ENCODE results near the gene ARL6IP1. TPM values are rescaled to one million over a fixed set of nuclear protein-coding genes. Genes with fewer than 3 reads are reported as not detected.
A peak's percentile ranks its signal among the peaks of the same experiment; 100 is the strongest.

The ARL6IP1 gene
- total and polyA plus RNA-seq, 2 of the 4 experiments (the other 2 are of a cell fraction): 78.1 to 190 TPM

GRCh38 chr16:18797746-18798145 is 3.6 kb downstream of the ARL6IP1 start:
- H3K4me1 ChIP-seq (ENCODE audit: control insufficient read depth, insufficient read depth, low read length): peaks cover 2% of the 10 kb centered on the region

More at GRCh38 chr16:18797746-18798145, 3.6 kb downstream of the ARL6IP1 start:
- no peak overlapping the region for H3K14ac ChIP-seq (replicated peaks; ENCODE audit: low read depth, low read length)
- intact Hi-C loops (cut with micrococcal nuclease) (no loop called here), dilution Hi-C loops (cut with HindIII; ENCODE audit: low sequenced_read_pairs, unreplicated experiment) (no loop called here), in situ Hi-C loops (cut with MboI; ENCODE audit: low sequenced_read_pairs) (no loop called here)
- H4K20me1 ChIP-seq (ENCODE audit: insufficient read depth, low read length): peaks cover 18% of the 10 kb centered on the region; the same call in 1 of the 2 replicates
- H3K9me1 ChIP-seq (ENCODE audit: insufficient read depth, low read length): no peaks in the 10 kb centered on the region
- ChIA-PET CTCF (interaction anchor here (0.6 kb wide), 1 partner anchor 1587 kb away, joined by 3 read pairs; no protein-coding TSS in a partner anchor), POLR2A (ENCODE audit: unreplicated experiment) (no interaction called here)
- H2BK120ac ChIP-seq (ENCODE audit: low read depth, low read length): no peak overlapping the region
- H2BK20ac ChIP-seq (ENCODE audit: low read depth, low read length): no peak overlapping the region
- no peak overlapping the region for H4K8ac ChIP-seq (ENCODE audit: low read depth in 2 of 2, low read length in 2 of 2)
- H2BK15ac ChIP-seq (ENCODE audit: low read depth, low read length): no peak overlapping the region
- no peaks in the 10 kb centered on the region for H3K9me3 ChIP-seq (ENCODE audit: control insufficient read depth, insufficient read depth, low read length)
- H4K5ac ChIP-seq (ENCODE audit: low read depth, low read length): no peak overlapping the region
- ATAC-seq (ENCODE audit: low read depth): no peak
- H3K36me3 ChIP-seq (ENCODE audit: control insufficient read depth, insufficient read depth, low read length): peaks cover 14% of the 10 kb centered on the region
- no peak overlapping the region for H3K18ac ChIP-seq (ENCODE audit: low read depth, low read length)
- H3K4me3 ChIP-seq (ENCODE audit: insufficient read depth, low read depth, low read length): no peak overlapping the region
- no peak overlapping the region for H2AK9ac ChIP-seq (replicated peaks; ENCODE audit: low read depth, low read length, poor library complexity)
- no peak overlapping the region for H3K56ac ChIP-seq (ENCODE audit: extremely low read depth, insufficient read depth, low read length)
- BruUV-seq (replicated peaks): no TSS peak
- DNase-seq: no peak
- no peak overlapping the region for H2BK5ac ChIP-seq (ENCODE audit: low read depth, low read length, poor library complexity, severe bottlenecking)
- no peak overlapping the region for H2AK5ac ChIP-seq (ENCODE audit: low read depth, low read length)
- no peak overlapping the region for H3K27ac ChIP-seq (ENCODE audit: insufficient read depth, low read length)
- H3K4ac ChIP-seq (ENCODE audit: low read depth, low read length): no peak overlapping the region
- H3K9ac ChIP-seq (ENCODE audit: low read depth, low read length): no peak overlapping the region
- no CpG with 5 or more reads among the region's 4 CpGs for WGBS, 2 experiments (ENCODE audit: extremely low coverage in 2 of 2, insufficient read length in 1 of 2)
- H2AFZ ChIP-seq (replicated peaks; ENCODE audit: low read length, poor library complexity): no peak overlapping the region
- TF ChIP-seq NFE2L2 (IDR thresholded peaks at IDR 0.05; ENCODE audit: low read depth, low read length) (no peak), BHLHE40 (IDR thresholded peaks at IDR 0.05; ENCODE audit: low read depth, low read length) (no peak), CTCF (conservative IDR thresholded peaks at IDR 0.05; ENCODE audit: low read depth, low read length) (no peak), RCOR1 (IDR thresholded peaks at IDR 0.05; ENCODE audit: insufficient replicate concordance, low read length) (no peak), MAZ (IDR thresholded peaks at IDR 0.05; ENCODE audit: borderline replicate concordance, low read depth, low read length) (no peak), CHD1 (IDR thresholded peaks at IDR 0.05; ENCODE audit: low read depth, low read length) (no peak), RAD21 (IDR thresholded peaks at IDR 0.05; ENCODE audit: low read length) (no peak), RFX5 (IDR thresholded peaks at IDR 0.05; ENCODE audit: low read depth, low read length) (no peak)
- peaks cover 14 to 22% of the 10 kb centered on the region in 2 experiments; a peak in 3 of 4 replicates for H3K79me1 ChIP-seq (ENCODE audit: low read depth in 1 of 2, low read length in 2 of 2)
- H3K23ac ChIP-seq (ENCODE audit: low read depth, low read length): 0 out of 2 replicates have a peak overlapping the region, but pooled peaks have one; percentile 16
- no peak overlapping the region for H3K4me2 ChIP-seq (ENCODE audit: low read depth, low read length)
- no peak overlapping the region for H4K91ac ChIP-seq (ENCODE audit: insufficient read depth, low read depth, low read length)
- H3K27me3 ChIP-seq (ENCODE audit: control insufficient read depth, insufficient read depth, low read length): no peaks in the 10 kb centered on the region
